GM10266 (cell line): ENCODE measurements around the gene TCHHL1.
"Not testable (repeated sequence)": the region's sequence is repeated elsewhere in the genome, so short reads cannot be mapped to it uniquely, and the experiment has no call there.

Source experiments
- DNase-seq: peaks from one replicate; pipeline ENCODE4 v3.0.0; 2012; ENCODE audit errors: extremely low spot score
- TF ChIP-seq, protein P1 (sequence below): IDR thresholded peaks from 2 replicates; pipeline ENCODE4 v1.5.1; 2012; ENCODE audit warnings: mild to moderate bottlenecking, low read depth; ENCODE audit not compliant: control insufficient read depth, insufficient read depth; ENCODE audit errors: missing control alignments

Gene TCHHL1

DNA sequence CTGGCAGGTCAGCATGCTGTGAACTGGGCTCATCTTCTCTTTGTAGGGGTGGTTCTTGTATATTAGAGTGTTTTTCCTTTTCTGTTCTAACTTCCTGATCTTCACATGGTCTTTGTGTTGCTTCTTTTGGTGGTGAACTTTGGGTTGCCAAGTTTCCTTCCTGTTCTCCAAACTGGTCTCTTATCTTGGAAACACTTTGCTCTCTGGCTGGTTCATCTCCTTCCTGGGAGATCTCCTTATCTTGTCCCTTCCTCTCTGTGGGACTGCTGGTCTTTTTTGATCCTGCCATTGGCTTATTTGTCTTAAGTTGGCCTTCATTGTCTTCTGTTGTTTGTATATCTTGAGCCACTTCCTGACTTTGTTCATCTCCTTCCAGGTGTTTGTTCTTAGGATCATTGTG lies 2.1 kb downstream of the TCHHL1 start:
- no peak for DNase-seq
- TF ChIP-seq, protein P1, sequence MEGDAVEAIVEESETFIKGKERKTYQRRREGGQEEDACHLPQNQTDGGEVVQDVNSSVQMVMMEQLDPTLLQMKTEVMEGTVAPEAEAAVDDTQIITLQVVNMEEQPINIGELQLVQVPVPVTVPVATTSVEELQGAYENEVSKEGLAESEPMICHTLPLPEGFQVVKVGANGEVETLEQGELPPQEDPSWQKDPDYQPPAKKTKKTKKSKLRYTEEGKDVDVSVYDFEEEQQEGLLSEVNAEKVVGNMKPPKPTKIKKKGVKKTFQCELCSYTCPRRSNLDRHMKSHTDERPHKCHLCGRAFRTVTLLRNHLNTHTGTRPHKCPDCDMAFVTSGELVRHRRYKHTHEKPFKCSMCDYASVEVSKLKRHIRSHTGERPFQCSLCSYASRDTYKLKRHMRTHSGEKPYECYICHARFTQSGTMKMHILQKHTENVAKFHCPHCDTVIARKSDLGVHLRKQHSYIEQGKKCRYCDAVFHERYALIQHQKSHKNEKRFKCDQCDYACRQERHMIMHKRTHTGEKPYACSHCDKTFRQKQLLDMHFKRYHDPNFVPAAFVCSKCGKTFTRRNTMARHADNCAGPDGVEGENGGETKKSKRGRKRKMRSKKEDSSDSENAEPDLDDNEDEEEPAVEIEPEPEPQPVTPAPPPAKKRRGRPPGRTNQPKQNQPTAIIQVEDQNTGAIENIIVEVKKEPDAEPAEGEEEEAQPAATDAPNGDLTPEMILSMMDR, result no peak

DNA sequence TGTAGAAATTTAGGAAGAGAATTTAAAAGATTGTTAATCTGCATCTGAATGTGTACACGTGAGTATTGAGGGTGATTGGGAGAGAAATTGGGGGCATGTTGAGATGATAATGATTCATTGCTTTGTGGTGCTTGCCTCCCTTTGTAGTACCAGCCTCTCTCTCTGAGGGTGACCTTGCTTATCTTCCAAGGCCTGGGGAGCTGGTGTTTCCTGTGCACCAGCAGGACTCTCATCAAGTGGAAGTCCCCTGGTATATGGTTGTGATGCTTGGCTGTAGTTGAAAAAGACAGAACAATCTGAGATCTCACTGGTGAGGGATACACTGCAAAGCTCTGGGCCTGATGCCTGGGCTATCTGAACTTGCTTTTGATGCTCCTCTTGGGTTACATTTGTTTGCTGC lies 4.0 kb downstream of the TCHHL1 start:
- no peak for DNase-seq
- TF ChIP-seq, protein P1, result no peak

DNA sequence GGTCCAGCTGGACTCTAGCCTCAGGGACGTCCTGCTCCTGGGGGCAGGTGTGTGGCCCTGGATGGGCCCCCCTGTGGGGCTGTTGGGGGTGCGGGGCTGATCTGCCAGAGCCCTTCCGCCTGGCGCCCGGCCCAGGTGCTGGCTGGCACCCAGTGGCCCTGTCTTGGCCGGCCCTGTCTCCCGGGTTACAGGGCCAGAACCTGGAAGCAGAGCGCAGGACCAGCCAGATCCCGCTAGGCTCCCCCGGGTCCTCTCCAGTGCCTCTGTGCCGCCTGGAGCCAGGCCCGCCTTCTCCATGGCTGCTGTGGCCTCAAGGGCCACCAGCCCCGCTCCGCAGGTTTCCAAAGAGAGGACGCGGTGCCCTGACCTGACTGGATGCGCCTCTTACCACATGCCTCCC lies 7.8 kb downstream of the TCHHL1 start:
- not testable (repeated sequence) for DNase-seq

DNA sequence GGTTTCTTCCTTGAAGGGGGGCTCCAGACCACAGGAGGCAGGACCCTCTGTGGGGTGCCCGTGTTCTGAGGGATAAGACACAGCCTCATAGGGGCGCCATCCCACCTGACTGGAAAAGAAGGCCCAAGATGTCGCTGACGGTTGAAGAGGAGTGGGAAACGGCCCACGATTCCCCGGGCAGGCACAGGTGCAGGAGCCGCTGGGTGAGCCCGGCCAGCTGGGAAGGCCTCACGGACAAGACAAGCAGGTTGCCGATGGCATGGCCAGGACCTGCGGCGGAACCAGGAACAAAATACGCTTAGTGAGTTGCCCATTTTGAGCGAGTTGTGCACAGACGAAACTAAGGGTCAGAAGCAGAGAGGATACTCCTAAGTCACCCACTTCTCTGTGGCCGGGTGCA lies 8.4 kb downstream of the TCHHL1 start:
- not testable (repeated sequence) for DNase-seq

DNA sequence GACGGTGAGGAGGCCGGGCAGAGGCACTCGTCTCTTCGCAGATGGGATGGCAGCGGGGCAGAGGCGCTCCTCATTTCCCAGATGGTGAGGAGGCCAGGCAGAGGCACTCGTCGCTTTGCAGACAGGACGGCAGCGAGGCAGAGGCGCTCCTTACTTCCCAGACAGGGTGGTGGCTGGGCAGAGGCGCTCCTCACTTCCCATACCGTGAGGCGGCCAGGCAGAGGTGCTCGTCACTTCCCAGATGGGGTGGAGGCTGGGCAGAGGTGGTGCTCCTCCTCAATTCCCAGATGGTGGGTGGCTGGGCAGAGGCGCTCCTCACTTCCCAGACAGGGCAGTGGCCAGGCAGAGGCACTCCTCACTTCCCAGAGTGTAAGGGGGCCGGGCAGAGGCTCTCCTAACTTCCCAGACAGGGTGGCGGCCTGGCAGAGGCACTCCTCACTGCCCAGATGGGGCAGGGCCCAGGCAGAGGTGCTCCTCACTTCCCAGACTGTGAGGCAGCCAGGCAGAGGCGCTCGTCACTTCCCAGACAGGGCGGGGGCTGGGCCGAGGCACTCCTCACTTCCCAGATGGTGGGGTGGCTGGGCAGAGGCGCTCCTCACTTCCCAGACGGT lies 9.9 kb downstream of the TCHHL1 start:
- TF ChIP-seq, protein P1, result no peak
- no peak for DNase-seq

DNA sequence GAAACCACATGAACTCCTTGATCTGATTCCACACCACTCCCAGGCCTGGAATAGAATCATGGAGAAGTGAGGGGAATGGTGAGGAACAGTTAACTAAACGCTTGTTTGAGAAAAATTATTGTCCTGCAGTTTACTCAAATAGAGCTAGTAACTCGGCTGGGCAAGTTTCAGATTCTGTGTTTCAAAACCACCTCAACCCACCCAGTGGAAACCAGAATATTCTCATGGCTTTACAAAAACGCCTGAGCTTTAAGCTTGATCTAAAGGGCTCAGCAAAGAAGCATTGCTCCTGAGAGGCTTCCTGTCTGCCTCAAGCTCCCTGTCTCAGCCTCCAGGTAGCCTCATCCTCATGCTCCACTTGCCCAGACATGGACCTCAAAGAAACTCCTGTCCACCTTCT lies 16.6 kb downstream of the TCHHL1 start:
- TF ChIP-seq, protein P1, result no peak
- no peak for DNase-seq

DNA sequence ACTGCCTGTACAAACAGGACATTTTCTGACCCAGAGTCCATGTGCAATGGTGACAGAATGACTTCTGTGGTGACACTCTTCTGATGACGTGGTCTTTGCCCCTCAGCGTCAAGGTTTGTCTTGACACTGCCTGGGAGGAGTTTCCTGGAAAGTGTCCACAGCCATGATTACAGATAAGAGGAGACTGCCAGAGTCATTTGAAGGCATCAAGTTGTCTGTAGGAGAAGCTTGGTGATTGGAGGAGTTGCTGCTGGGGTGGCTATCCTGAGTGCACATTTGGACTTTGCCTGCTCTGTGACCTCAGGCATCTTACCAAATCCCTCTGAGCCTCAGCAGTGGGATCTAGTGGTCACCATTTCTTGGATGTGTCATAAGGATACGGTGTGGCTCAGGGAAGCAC lies 17.7 kb downstream of the TCHHL1 start:
- TF ChIP-seq, protein P1, result no peak
- no peak for DNase-seq

DNA sequence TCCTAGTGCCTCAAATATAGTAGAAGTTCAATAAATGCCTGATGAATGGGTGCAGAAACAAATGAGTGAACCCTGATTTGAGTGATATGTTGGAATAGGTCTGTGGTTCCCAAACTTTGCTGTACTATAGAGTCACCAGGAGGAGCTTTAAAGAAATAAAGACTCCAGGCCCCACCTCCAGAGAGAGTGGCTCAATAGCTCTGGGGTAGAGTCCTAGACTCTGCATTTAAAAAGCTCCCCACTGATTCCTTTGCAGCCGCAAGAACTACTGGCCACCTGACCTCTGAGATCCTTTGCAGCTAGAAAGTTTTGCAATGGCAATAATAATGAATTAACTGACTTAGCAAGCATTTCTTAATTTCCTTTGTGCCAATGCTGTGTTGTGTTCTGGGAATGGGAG lies 20.9 kb downstream of the TCHHL1 start:
- TF ChIP-seq, protein P1, result no peak
- DNase-seq, result no peak
